Body of pancreas (tissue), 4 donors: ENCODE measurements around the gene MEF2B.

ENCODE experiments used
- POLR2A ChIP-seq, 3 donors: fragments of 450-650 bp; IDR thresholded peaks; one replicate each; pipeline ENCODE4 v1.6.1; 2016; ENCODE audit warnings: antibody characterized with exemption in 3 of 3, mild to moderate bottlenecking in 2 of 3
- TF ChIP-seq, protein P1 (sequence below), 7 experiments: fragments of 450-650 bp in 4 of 7; fragments of 200-600 bp in 3 of 7; sonication (generic) in 3 of 7; IDR thresholded peaks; one replicate each; pipeline ENCODE4 v1.5.1; 2016 to 2019; ENCODE audit warnings: antibody characterized with exemption in 7 of 7

DNA sequence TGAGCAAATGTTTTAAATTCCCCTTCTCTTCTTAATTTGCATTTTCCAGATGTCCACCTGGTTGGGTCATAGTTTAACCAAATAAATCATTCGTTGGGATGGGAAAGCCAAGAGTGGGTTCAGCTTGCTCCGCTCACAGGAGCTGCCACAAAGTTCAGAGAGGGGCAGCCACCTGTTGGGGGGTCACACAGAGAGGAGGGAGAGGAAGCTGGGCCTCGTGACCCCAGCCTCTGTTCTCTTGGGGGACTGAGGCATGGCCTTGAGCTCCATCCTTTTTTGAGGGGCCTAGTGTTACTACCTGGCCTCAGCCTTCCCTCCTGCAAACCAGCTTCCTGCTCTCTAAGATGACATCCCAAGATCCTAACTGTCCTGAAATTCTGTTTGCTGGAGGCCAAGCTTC lies 2.5 kb downstream of the MEF2B start:
- TF ChIP-seq POLR2A (IDR thresholded peaks at IDR 0.05), result no peak
- TF ChIP-seq, protein P1, sequence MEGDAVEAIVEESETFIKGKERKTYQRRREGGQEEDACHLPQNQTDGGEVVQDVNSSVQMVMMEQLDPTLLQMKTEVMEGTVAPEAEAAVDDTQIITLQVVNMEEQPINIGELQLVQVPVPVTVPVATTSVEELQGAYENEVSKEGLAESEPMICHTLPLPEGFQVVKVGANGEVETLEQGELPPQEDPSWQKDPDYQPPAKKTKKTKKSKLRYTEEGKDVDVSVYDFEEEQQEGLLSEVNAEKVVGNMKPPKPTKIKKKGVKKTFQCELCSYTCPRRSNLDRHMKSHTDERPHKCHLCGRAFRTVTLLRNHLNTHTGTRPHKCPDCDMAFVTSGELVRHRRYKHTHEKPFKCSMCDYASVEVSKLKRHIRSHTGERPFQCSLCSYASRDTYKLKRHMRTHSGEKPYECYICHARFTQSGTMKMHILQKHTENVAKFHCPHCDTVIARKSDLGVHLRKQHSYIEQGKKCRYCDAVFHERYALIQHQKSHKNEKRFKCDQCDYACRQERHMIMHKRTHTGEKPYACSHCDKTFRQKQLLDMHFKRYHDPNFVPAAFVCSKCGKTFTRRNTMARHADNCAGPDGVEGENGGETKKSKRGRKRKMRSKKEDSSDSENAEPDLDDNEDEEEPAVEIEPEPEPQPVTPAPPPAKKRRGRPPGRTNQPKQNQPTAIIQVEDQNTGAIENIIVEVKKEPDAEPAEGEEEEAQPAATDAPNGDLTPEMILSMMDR (IDR thresholded peaks at IDR 0.05), result no peak
